Muscle layer of colon (tissue), 2 donors: ENCODE results near the gene SLIT3.

Experiments used
- H3K27ac ChIP-seq: one replicate; pipeline ENCODE4 v1.7.0; 2013; ENCODE audit warnings: low read depth, mild to moderate bottlenecking, low read length, moderate library complexity
- H3K27me3 ChIP-seq, 2 donors: one replicate each; pipeline ENCODE4 v1.7.0; 2013; ENCODE audit warnings: low read length in 2 of 2, mild to moderate bottlenecking in 2 of 2; ENCODE audit not compliant: insufficient read depth in 2 of 2, control insufficient read depth in 1 of 2
- H3K36me3 ChIP-seq: one replicate; pipeline ENCODE4 v1.7.0; 2013; ENCODE audit warnings: mild to moderate bottlenecking, low read length; ENCODE audit not compliant: insufficient read depth
- H3K4me1 ChIP-seq: one replicate; pipeline ENCODE4 v1.7.0; 2013; ENCODE audit warnings: mild to moderate bottlenecking, low read length; ENCODE audit not compliant: insufficient read depth
- H3K4me3 ChIP-seq, 2 donors: one replicate each; pipeline ENCODE4 v1.7.0; 2013; ENCODE audit warnings: low read length in 2 of 2, low read depth in 1 of 2, mild to moderate bottlenecking in 1 of 2, moderate library complexity in 1 of 2
- H3K9ac ChIP-seq: one replicate; pipeline ENCODE4 v1.7.0; 2013; ENCODE audit warnings: low read length
- H3K9me3 ChIP-seq: one replicate; pipeline ENCODE4 v1.7.0; 2013; ENCODE audit warnings: mild to moderate bottlenecking, low read length
- donor health status: abdominal sarcoma.
- donor health status: Adenocarcinoma of cecum.

The SLIT3 gene

DNA sequence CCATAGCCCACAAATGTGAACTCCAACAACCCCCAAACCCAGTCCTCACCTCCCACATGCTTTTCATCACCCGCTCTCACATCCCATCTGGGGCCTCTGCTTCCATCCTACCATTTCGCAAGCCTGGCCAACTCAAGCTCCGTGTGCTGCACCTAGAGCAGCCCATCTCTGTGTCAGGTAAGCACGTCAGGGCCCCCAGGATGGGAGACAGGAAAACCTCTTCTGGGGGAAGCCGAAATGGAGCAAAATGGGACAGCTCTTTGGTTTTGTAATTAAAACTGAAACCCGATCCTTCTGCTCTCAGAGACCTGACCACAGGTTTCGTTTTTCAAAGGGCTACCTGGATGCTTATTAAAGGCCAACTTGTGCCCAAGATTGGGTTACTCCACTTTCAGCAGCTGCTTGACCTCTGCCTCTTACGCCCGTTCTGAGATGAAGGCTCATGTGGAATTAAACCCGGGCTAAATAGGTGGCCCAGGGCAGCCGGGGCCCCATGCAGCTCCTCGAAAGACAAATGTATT lies 287.7 kb downstream of the SLIT3 start:
- Histone ChIP-seq H3K27ac (no peak overlapping the region), H3K9ac (no peak overlapping the region), H3K9me3 (no peaks in the 10 kb centered on the region), H3K27me3 (no peaks in the 10 kb centered on the region), H3K4me1 (peaks cover 3% of the 10 kb centered on the region), H3K4me3 (no peak overlapping the region), H3K36me3 (no peaks in the 10 kb centered on the region)

GRCh38 chr5:169012450-169012849 lies 288.5 kb downstream of the SLIT3 start:
- no peak overlapping the region for H3K27ac ChIP-seq
- H3K4me3 ChIP-seq: no peak overlapping the region
- no peaks in the 10 kb centered on the region for H3K9me3 ChIP-seq
- H3K36me3 ChIP-seq: no peaks in the 10 kb centered on the region
- no peaks in the 10 kb centered on the region for H3K27me3 ChIP-seq
- no peak overlapping the region for H3K9ac ChIP-seq
- peaks cover 3% of the 10 kb centered on the region for H3K4me1 ChIP-seq

DNA sequence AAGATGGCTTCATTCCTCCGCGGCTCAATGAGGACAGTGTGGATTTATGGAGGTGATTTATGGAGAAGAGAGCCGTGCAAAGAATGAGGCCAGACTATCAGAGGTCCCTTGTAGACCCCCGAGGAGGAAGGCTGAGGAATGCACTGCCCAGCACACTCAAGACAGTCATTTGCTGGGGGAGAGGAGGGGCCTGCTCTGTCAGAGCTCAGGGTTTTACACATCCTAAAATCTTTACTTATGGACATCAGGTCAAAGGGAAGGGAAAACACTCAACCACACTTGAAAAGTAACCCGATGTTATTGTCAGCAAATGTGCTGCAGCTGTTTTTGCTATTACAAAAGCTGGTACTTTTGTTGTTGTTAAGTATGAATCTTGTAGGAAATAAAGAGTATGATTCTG lies 289.5 kb downstream of the SLIT3 start:
- no peak overlapping the region for H3K4me3 ChIP-seq
- H3K9ac ChIP-seq: no peak overlapping the region
- no peaks in the 10 kb centered on the region for H3K9me3 ChIP-seq
- peaks cover 3% of the 10 kb centered on the region for H3K4me1 ChIP-seq
- H3K27me3 ChIP-seq: no peaks in the 10 kb centered on the region
- no peak overlapping the region for H3K27ac ChIP-seq
- H3K36me3 ChIP-seq: no peaks in the 10 kb centered on the region

DNA sequence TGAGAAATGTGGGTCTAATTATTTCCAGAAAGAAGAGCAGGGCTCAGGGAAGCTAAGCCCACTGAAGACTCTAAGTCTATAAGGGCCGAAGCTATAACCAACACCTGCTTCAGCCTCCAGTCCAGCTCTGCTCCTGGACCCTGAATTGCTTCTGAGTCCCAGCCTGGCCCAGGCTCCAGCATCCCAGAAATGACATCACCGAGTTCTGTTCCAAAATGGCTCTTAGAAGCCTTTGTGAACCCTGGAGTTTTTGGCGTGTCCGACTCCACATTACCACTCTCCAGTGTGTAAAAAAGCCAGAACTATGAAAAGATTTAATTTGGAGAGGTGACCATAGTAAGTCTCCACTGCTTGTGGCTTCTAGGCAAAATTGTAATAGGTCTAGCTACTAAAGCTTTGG lies 289.9 kb downstream of the SLIT3 start:
- Histone ChIP-seq H3K27me3 (no peaks in the 10 kb centered on the region), H3K9ac (no peak overlapping the region), H3K4me3 (no peak overlapping the region), H3K9me3 (no peaks in the 10 kb centered on the region), H3K27ac (no peak overlapping the region), H3K4me1 (peaks cover 3% of the 10 kb centered on the region), H3K36me3 (no peaks in the 10 kb centered on the region)

GRCh38 chr5:169009123-169009522 lies 291.8 kb downstream of the SLIT3 start:
- Histone ChIP-seq H3K27ac (no peak overlapping the region), H3K4me3 (no peak overlapping the region), H3K4me1 (peaks cover 8% of the 10 kb centered on the region), H3K9ac (no peak overlapping the region), H3K9me3 (no peaks in the 10 kb centered on the region), H3K27me3 (no peaks in the 10 kb centered on the region), H3K36me3 (no peaks in the 10 kb centered on the region)

- H3K27me3 ChIP-seq: no peaks in the 10 kb centered on the region
- no peak overlapping the region for H3K9ac ChIP-seq
- peaks cover 17% of the 10 kb centered on the region for H3K4me1 ChIP-seq
- H3K4me3 ChIP-seq: no peak overlapping the region
- no peaks in the 10 kb centered on the region for H3K36me3 ChIP-seq
- no peak overlapping the region for H3K27ac ChIP-seq
- H3K9me3 ChIP-seq: no peaks in the 10 kb centered on the region
These were observed 293.8 kb downstream of the SLIT3 start for GRCh38 chr5:169006842-169007790.

DNA sequence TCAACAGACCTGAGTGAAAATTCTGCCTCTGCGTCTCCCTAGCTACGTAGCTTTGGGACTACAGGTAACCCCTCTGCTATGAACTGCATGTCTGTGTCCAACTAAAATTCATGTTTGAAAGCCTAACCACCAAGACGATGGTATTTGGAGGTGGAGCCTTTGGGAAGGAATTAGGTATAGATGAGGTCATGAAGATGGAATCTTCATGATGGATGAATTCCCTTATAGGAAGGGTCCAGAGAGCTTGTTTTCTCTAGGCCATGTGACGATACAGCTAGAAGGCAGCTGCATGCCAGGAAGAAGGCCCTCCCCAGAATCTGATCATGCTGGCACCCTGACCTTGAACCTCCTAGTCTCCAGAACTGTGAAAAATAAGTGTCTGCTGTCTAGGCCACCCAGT lies 296.4 kb downstream of the SLIT3 start:
- Histone ChIP-seq H3K27me3 (no peaks in the 10 kb centered on the region), H3K36me3 (no peaks in the 10 kb centered on the region), H3K9me3 (no peaks in the 10 kb centered on the region), H3K4me1 (peaks cover 14% of the 10 kb centered on the region), H3K9ac (no peak overlapping the region), H3K27ac (no peak overlapping the region), H3K4me3 (no peak overlapping the region)

DNA sequence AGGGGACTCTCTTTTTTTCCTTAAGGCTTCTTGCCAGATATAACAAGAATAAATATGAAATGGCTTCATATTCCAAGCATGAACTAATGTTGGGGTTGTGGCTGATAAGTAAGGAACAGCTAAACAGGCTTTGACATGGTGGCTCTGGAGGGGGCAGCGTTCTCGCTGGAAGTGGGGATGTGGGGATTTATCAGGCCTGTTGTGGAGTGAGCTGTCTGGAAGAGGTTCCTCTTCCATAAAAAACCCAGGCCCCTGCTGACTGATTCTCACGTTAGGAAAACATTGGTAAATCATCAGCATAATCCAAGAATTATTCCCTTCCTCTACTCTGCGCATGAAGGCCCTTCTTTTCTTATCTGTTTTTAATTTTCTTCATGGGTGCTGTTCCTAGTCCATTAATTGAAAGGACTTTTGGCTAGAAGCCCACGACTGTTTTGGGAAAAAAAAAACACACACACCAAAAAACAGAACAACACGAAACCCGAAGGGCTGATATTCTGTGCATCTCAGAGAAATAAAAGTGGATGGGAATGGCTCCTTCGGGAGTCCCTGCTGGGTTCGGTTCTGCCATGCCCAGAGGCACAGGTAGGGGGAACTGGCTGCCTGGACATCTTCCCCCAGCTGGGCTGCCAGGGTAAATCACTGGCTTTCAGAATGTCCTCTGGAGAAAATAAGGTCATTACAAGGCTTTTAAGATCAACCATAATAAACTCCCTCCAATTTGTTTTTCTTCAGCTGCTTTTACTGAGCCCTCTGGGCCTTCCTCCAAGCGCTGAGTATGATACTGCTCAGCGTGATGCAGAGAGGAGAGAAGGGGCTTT lies 297.0 kb downstream of the SLIT3 start:
- H3K9me3 ChIP-seq: no peaks in the 10 kb centered on the region
- H3K27ac ChIP-seq: no peak overlapping the region
- H3K4me3 ChIP-seq: no peak overlapping the region
- H3K36me3 ChIP-seq: no peaks in the 10 kb centered on the region
- no peak overlapping the region for H3K9ac ChIP-seq
- no peaks in the 10 kb centered on the region for H3K27me3 ChIP-seq
- H3K4me1 ChIP-seq: peaks cover 14% of the 10 kb centered on the region

GRCh38 chr5:169002953-169003555 lies 297.9 kb downstream of the SLIT3 start:
- no peaks in the 10 kb centered on the region for H3K27me3 ChIP-seq
- H3K36me3 ChIP-seq: no peaks in the 10 kb centered on the region
- H3K4me1 ChIP-seq: peaks cover 14% of the 10 kb centered on the region
- no peak overlapping the region for H3K9ac ChIP-seq
- no peaks in the 10 kb centered on the region for H3K9me3 ChIP-seq
- H3K4me3 ChIP-seq: no peak overlapping the region
- H3K27ac ChIP-seq: no peak overlapping the region

DNA sequence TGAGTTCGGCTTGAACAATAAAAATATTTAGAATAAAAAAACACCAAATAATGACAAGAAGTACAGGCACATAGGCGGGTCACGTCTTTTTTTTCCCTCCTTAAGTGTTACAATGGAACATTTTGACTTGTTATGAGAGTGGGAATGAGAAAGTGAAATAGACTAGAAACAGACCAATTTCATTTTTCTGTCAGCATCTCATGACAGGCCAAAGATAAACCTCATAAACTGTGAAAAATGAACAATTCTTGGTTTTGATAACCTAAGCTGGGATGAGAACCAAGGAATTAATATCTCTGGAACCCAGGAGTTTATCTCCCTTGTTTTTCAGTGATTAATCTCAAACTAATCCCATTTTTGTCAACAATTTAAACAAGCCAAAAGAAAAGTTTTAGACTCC lies 299.5 kb downstream of the SLIT3 start:
- no peak overlapping the region for H3K9ac ChIP-seq
- H3K9me3 ChIP-seq: no peaks in the 10 kb centered on the region
- no peaks in the 10 kb centered on the region for H3K27me3 ChIP-seq
- H3K36me3 ChIP-seq: no peaks in the 10 kb centered on the region
- peaks cover 14% of the 10 kb centered on the region for H3K4me1 ChIP-seq
- H3K27ac ChIP-seq: no peak overlapping the region
- no peak overlapping the region for H3K4me3 ChIP-seq

GRCh38 chr5:168995024-168995423 lies 305.9 kb downstream of the SLIT3 start:
- no peak overlapping the region for H3K4me3 ChIP-seq
- no peak overlapping the region for H3K9ac ChIP-seq
- H3K9me3 ChIP-seq: no peaks in the 10 kb centered on the region
- no peaks in the 10 kb centered on the region for H3K4me1 ChIP-seq
- no peak overlapping the region for H3K27ac ChIP-seq
- H3K36me3 ChIP-seq: no peaks in the 10 kb centered on the region
- H3K27me3 ChIP-seq: no peaks in the 10 kb centered on the region
